Activated T-cell treated with anti-CD3 and anti-CD28 coated beads, Interleukin-2, amount 50 U/mL, for 72 hours (primary cell): ENCODE results near the gene LRRC55. TPM values are rescaled to one million over a fixed set of nuclear protein-coding genes. Genes with fewer than 3 reads are reported as not detected.

Source experiments
- ATAC-seq, 2 donors: fragments of 150-1000 bp; cut with Tn5 transposase; replicated peaks in 1 of 2; 2 replicates each; pipeline ENCODE4 v1.10.0; 2021; ENCODE audit warnings: moderate library complexity in 2 of 2, mild to moderate bottlenecking in 1 of 2
- DNase-seq, 2 donors: peaks; one replicate each; pipeline ENCODE4 v3.0.0; 2021 to 2022; ENCODE audit warnings: mixed read lengths in 1 of 2
- H3K27ac Mint-ChIP-seq: one replicate; pipeline ENCODE4 v1.8.0; 2022; ENCODE audit warnings: mild to moderate bottlenecking, moderate library complexity, mixed read lengths
- H3K27me3 Mint-ChIP-seq: one replicate; pipeline ENCODE4 v1.8.0; 2022; ENCODE audit warnings: low read depth, mixed read lengths
- H3K36me3 Mint-ChIP-seq, 2 donors: one replicate each; pipeline ENCODE4 v1.8.0; 2022; ENCODE audit warnings: mixed read lengths in 2 of 2, mild to moderate bottlenecking in 1 of 2; ENCODE audit not compliant: insufficient read depth in 2 of 2
- H3K4me1 Mint-ChIP-seq: one replicate; pipeline ENCODE4 v1.8.0; 2022; ENCODE audit warnings: low read depth, mixed read lengths
- H3K4me3 Mint-ChIP-seq, 2 donors: one replicate each; pipeline ENCODE4 v1.8.0; 2022; ENCODE audit warnings: mild to moderate bottlenecking in 2 of 2, mixed read lengths in 2 of 2, moderate library complexity in 2 of 2
- H3K9me3 Mint-ChIP-seq, 2 donors: one replicate each; pipeline ENCODE4 v1.8.0; 2022; ENCODE audit warnings: mixed read lengths in 2 of 2
- total RNA-seq, 2 donors: library from RNA; stranded (reverse); gene quantifications; one replicate each; pipeline ENCODE4 v1.2.3, GENCODE V29; 2022

The LRRC55 gene
- total RNA-seq, 2 donors from 2014 or later: not detected

- H3K36me3 Mint-ChIP-seq: no peaks in the 10 kb centered on the region
- no peak for ATAC-seq
- no peak for DNase-seq
- H3K4me3 Mint-ChIP-seq: no peak overlapping the region
- H3K27me3 Mint-ChIP-seq: peaks cover 20% of the 10 kb centered on the region
- no peaks in the 10 kb centered on the region for H3K4me1 Mint-ChIP-seq
- H3K9me3 Mint-ChIP-seq: no peaks in the 10 kb centered on the region
- H3K27ac Mint-ChIP-seq: no peak overlapping the region
These were observed 28.3 kb upstream of the LRRC55 start for GRCh38 chr11:57153448-57153847.

DNA sequence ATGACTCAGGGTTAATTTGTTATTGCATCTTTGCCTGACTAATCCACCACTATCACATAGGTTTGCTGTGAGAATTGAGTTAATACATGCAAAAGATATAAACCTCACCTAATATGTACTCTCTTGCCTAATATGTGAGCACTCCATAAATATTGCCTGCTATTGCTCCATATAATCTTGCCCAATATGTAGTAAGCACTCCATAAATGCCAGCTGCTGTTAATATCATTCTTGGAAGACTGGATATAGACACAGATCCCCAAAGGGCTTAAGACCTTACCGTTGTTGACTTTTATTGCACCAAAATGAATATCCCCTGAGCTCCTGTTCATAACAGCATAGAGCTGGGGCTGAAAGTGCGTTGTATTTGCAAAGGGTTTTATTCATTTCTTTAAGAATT, 27.0 kb upstream of the LRRC55 start:
- DNase-seq (no peak), ATAC-seq (no peak)
- Mint-ChIP-seq H3K36me3 (no peaks in the 10 kb centered on the region), H3K4me3 (no peak overlapping the region), H3K27me3 (peaks cover 14% of the 10 kb centered on the region), H3K27ac (no peak overlapping the region), H3K4me1 (no peaks in the 10 kb centered on the region), H3K9me3 (no peaks in the 10 kb centered on the region)

DNA sequence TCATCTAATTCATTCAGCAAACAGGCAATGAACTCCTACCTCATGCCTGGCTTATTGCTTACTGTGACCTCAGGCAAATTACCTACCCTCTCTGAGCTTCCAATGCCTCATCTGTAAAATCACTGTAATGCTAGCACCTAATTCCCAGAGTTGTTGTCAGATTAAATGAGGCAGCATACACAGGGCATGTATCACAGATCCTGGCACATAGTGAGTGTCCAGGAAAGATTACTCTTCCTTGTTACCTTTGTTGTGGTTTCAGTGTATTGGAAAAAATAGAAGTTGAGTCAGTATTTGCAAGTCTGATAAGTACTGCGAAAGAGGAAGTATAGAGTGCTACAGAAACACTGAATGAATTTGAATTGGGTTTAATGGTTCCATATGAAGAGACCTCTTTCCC, 26.4 kb upstream of the LRRC55 start:
- Mint-ChIP-seq H3K9me3 (no peaks in the 10 kb centered on the region), H3K4me1 (no peaks in the 10 kb centered on the region), H3K36me3 (no peaks in the 10 kb centered on the region), H3K27me3 (peaks cover 14% of the 10 kb centered on the region), H3K4me3 (no peak overlapping the region), H3K27ac (no peak overlapping the region)
- DNase-seq: no peak
- no peak for ATAC-seq

GRCh38 chr11:57155838-57156607, 25.7 kb upstream of the LRRC55 start:
- Mint-ChIP-seq H3K4me1 (no peaks in the 10 kb centered on the region), H3K27ac (no peak overlapping the region), H3K27me3 (peaks cover 17% of the 10 kb centered on the region), H3K4me3 (no peak overlapping the region), H3K36me3 (no peaks in the 10 kb centered on the region), H3K9me3 (no peaks in the 10 kb centered on the region)
- ATAC-seq: no peak
- DNase-seq: no peak

DNA sequence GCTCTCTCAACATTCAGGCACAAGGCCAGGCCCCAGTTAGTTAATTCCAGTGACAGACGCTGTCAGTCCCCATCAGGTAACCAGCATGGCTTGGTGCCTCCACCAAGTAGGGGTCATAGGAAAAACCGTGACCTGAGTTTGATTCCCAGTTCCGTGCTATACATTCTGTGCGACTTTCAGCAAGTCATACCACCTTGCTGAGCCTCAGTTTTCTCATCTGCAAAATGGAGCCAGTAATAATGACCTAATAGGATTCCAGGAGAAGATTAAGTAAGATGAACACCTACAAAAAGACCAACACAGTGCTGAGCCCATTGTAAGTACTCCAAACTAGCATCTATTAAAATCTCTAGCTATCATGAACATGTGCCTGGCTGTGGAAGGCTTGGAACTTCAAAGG, 24.8 kb upstream of the LRRC55 start:
- Mint-ChIP-seq H3K9me3 (peaks cover 0 to under 1% of the 10 kb centered on the region in 2 donors), H3K27me3 (peaks cover 24% of the 10 kb centered on the region), H3K4me1 (no peaks in the 10 kb centered on the region), H3K4me3 (no peak overlapping the region), H3K36me3 (no peaks in the 10 kb centered on the region), H3K27ac (no peak overlapping the region)
- DNase-seq: no peak
- no peak for ATAC-seq

DNA sequence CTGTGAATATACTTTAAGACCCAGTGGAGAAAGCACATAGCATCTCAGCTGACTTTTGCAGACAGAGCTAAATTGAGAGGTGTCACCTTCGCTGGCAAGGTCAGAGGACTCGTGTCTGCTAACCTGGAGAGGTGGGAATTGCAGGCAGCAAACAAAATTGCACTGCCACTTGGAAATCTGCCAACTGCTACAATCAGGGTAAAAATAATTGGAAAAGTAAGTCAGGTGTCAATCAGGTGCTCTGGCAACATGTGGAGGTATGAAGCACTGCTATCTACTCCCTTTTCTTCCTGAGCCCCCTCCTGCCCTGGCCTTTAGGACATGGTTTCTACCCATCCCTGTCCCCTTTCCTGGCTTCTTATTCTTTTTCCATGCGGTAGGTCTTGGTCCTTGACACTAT, 24.1 kb upstream of the LRRC55 start:
- Mint-ChIP-seq H3K27ac (no peak overlapping the region), H3K4me1 (no peaks in the 10 kb centered on the region), H3K4me3 (no peak overlapping the region), H3K27me3 (peaks cover 28% of the 10 kb centered on the region), H3K36me3 (no peaks in the 10 kb centered on the region), H3K9me3 (peaks cover 0 to 1% of the 10 kb centered on the region in 2 donors)
- ATAC-seq (no peak), DNase-seq (no peak)

GRCh38 chr11:57158180-57158579, 23.6 kb upstream of the LRRC55 start:
- ATAC-seq: no peak
- peaks cover 28% of the 10 kb centered on the region for H3K27me3 Mint-ChIP-seq
- no peaks in the 10 kb centered on the region for H3K4me1 Mint-ChIP-seq
- no peaks in the 10 kb centered on the region for H3K36me3 Mint-ChIP-seq
- H3K27ac Mint-ChIP-seq: no peak overlapping the region
- no peak for DNase-seq
- H3K9me3 Mint-ChIP-seq: peaks cover 0 to 1% of the 10 kb centered on the region in 2 donors
- H3K4me3 Mint-ChIP-seq: no peak overlapping the region

GRCh38 chr11:57158599-57158998, 23.2 kb upstream of the LRRC55 start:
- Mint-ChIP-seq H3K36me3 (no peaks in the 10 kb centered on the region), H3K4me3 (no peak overlapping the region), H3K9me3 (peaks cover 0 to 1% of the 10 kb centered on the region in 2 donors), H3K4me1 (no peaks in the 10 kb centered on the region), H3K27me3 (peaks cover 28% of the 10 kb centered on the region), H3K27ac (no peak overlapping the region)
- ATAC-seq: no peak
- no peak for DNase-seq

DNA sequence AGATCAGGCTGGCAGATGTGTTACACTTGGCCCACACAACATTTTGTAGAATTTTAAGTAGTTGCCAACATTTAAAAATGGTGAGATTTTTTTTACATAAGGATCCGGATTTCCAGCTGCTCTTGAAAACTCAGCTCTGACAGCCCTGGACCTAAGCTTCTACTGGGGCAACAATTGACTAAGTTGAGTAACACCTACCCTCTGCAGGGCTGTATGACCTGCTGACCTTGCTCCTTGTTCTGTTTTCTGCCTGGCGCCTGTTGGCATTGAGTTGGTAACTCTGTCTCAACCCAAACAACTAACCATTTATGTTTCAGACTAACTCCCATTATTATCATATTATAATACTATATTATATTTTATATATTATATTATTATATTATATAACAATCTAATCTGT, 21.1 kb upstream of the LRRC55 start:
- ATAC-seq: no peak
- H3K4me1 Mint-ChIP-seq: no peaks in the 10 kb centered on the region

DNA sequence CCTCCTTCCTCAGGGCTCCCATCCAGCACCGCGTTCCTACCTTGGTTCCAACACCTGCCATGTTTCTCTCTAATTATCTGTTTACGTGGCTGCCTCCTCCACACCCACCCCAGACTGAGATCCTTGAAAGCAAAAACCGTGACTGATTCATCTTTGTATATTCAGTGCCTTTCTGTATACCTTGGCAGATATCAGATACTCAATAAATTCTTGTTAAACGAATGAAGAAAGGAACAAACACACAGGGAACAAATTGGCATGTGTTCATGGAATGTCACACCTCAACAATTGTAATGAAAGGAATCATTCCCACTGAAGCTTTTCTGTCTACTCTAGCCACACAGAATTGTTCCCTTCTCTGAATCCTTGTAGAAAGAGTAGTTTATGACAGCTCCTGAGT, 20.4 kb upstream of the LRRC55 start:
- Mint-ChIP-seq H3K9me3 (peaks cover 0 to 1% of the 10 kb centered on the region in 2 donors), H3K27ac (no peak overlapping the region), H3K4me3 (no peak overlapping the region), H3K27me3 (peaks cover 14% of the 10 kb centered on the region), H3K36me3 (no peaks in the 10 kb centered on the region), H3K4me1 (no peaks in the 10 kb centered on the region)
- no peak for ATAC-seq
- DNase-seq: no peak

More for the DNA sequence above, 21.1 kb upstream of the LRRC55 start:
- no peak for DNase-seq
- no peak overlapping the region for H3K4me3 Mint-ChIP-seq
- H3K27me3 Mint-ChIP-seq: peaks cover 18% of the 10 kb centered on the region
- peaks cover 0 to 1% of the 10 kb centered on the region in 2 donors for H3K9me3 Mint-ChIP-seq
- H3K27ac Mint-ChIP-seq: no peak overlapping the region
- no peaks in the 10 kb centered on the region for H3K36me3 Mint-ChIP-seq

DNA sequence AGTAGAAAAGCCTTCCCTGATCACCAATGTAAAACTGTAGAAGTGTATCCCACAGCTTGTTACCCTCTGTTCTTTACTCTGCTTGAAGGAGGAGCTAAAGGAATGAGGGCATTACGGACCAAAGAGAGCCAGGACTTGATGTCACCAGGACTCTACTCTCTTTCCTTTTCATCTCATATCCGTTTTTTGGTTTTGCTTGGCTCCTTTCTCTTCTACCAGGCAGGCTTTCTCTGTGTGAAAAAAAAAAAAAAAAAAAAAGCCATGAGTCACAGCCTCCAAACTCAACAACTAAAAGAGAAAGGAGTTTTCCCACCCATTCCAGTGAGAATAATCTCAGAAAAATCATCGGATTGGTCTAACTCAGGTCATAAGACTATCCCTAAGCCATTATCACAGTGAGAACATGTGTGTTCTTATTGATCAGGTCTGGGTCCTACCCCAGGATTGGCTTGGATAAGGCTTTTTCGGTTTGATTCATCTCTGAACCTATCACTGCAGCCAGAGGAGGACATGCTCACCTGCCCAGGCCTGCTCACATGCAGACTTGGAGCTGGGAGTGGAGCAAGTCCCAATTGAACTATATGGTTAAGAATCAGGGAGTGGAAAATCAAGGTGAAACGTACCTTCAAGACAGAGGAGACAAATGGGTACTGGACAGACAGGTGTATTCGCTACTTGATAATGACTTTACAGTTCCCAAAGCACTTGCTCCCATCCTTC, 19.4 kb upstream of the LRRC55 start:
- ATAC-seq (no peak), DNase-seq (no peak)
- Mint-ChIP-seq H3K27me3 (peaks cover 14% of the 10 kb centered on the region), H3K4me1 (no peaks in the 10 kb centered on the region), H3K36me3 (no peaks in the 10 kb centered on the region), H3K27ac (no peak overlapping the region), H3K4me3 (no peak overlapping the region), H3K9me3 (peaks cover 0 to 1% of the 10 kb centered on the region in 2 donors)

GRCh38 chr11:57163160-57163868, 18.4 kb upstream of the LRRC55 start:
- Mint-ChIP-seq H3K36me3 (no peaks in the 10 kb centered on the region), H3K9me3 (peaks cover 0 to 2% of the 10 kb centered on the region in 2 donors), H3K4me3 (no peak overlapping the region), H3K27me3 (peaks cover 14% of the 10 kb centered on the region), H3K4me1 (no peaks in the 10 kb centered on the region), H3K27ac (no peak overlapping the region)
- ATAC-seq: no peak
- no peak for DNase-seq

DNA sequence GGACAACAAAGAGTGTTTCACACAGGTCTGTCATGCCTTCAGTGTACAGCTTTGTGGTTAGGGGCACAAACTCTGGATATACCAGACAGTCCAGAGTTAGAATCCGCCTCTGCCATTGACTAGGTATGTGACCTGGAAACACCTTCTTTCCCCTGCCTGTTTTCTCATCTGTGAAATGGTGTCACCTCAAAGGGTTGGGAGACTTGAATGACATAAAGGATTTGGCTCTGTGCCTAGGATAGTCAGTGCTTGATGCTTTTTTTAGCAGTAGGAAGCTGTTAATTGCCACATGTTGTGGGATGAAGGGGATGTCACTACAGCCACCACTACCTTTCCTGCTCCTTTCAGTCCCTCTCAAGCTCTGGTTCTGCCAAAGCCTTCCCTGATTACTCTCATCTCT, 17.4 kb upstream of the LRRC55 start:
- peaks cover 22% of the 10 kb centered on the region for H3K27me3 Mint-ChIP-seq
- no peaks in the 10 kb centered on the region for H3K4me1 Mint-ChIP-seq
- no peak overlapping the region for H3K4me3 Mint-ChIP-seq
- no peak overlapping the region for H3K27ac Mint-ChIP-seq
- DNase-seq: no peak
- H3K9me3 Mint-ChIP-seq: peaks cover 0 to 5% of the 10 kb centered on the region in 2 donors
- no peaks in the 10 kb centered on the region for H3K36me3 Mint-ChIP-seq
- no peak for ATAC-seq
